Karpas-422 (cell line): ENCODE results near the gene FRY. TPM values are rescaled to one million over a fixed set of nuclear protein-coding genes. Genes with fewer than 3 reads are reported as not detected.

ENCODE experiments used
- DNase-seq: peaks from one replicate; pipeline ENCODE4 v3.0.0-alpha.2; 2015
- H2AFZ ChIP-seq: fragments of 200-600 bp; sonication (generic); 2 replicates; pipeline ENCODE4 v1.6.1; 2014; ENCODE audit warnings: antibody characterized with exemption, low read length, mixed read lengths
- H3K27ac ChIP-seq: fragments of 200-600 bp; sonication (generic); 2 replicates; pipeline ENCODE4 v1.5.1; 2014; ENCODE audit warnings: mild to moderate bottlenecking, low read length, moderate library complexity
- H3K27me3 ChIP-seq: fragments of 200-600 bp; sonication (generic); 2 replicates; pipeline ENCODE4 v1.6.1; 2014; ENCODE audit warnings: low read length, mixed read lengths
- H3K36me3 ChIP-seq: fragments of 200-600 bp; sonication (generic); 2 replicates; pipeline ENCODE4 v1.6.1; 2014; ENCODE audit warnings: low read length, mixed read lengths; ENCODE audit not compliant: insufficient read depth
- H3K4me1 ChIP-seq: fragments of 200-600 bp; sonication (generic); 2 replicates; pipeline ENCODE4 v1.6.1; 2014; ENCODE audit warnings: mild to moderate bottlenecking, low read length, mixed read lengths
- H3K4me2 ChIP-seq: fragments of 200-600 bp; sonication (generic); 2 replicates; pipeline ENCODE4 v1.6.1; 2014; ENCODE audit warnings: low read length, low read depth, mild to moderate bottlenecking; ENCODE audit not compliant: poor library complexity, severe bottlenecking
- H3K4me3 ChIP-seq: fragments of 200-600 bp; sonication (generic); 2 replicates; pipeline ENCODE4 v1.5.1; 2014; ENCODE audit warnings: mild to moderate bottlenecking, antibody characterized with exemption, low read length, mixed read lengths
- H3K79me2 ChIP-seq: fragments of 200-600 bp; sonication (generic); 2 replicates; pipeline ENCODE4 v1.6.1; 2014; ENCODE audit warnings: mild to moderate bottlenecking, low read length, mixed read lengths
- H3K9ac ChIP-seq: fragments of 200-600 bp; sonication (generic); 2 replicates; pipeline ENCODE4 v1.6.0; 2014; ENCODE audit warnings: low read length
- H3K9me2 ChIP-seq: fragments of 200-600 bp; sonication (generic), shearing (Covaris generic); replicated peaks from 2 replicates; pipeline ENCODE4 v1.6.0; 2014; ENCODE audit warnings: mild to moderate bottlenecking, low read length, moderate library complexity; ENCODE audit not compliant: insufficient read depth
- H3K9me3 ChIP-seq: fragments of 300-700, 200-600 bp; sonication (generic); 2 replicates; pipeline ENCODE4 v1.6.1; 2014; ENCODE audit warnings: low read length, mixed read lengths
- H4K20me1 ChIP-seq: fragments of 200-600 bp; sonication (generic); 2 replicates; pipeline ENCODE4 v1.6.1; 2014; ENCODE audit warnings: mild to moderate bottlenecking, antibody characterized with exemption, low read length, low read depth; ENCODE audit not compliant: insufficient read depth
- total RNA-seq: library from RNA; depleted of rRNA; stranded (reverse); fragments of >200 nt; shearing (Covaris generic); gene quantifications from 2 replicates; pipeline ENCODE4 v1.2.3, GENCODE V29; 2014; ENCODE audit warnings: low replicate concordance

The FRY gene
- total RNA-seq, 1 experiment from 2014 or later = 1.6 TPM

GRCh38 chr13:32347651-32348050 is 316.1 kb downstream of the FRY start:
- Histone ChIP-seq H4K20me1 (no peaks in the 10 kb centered on the region), H3K4me3 (no peak overlapping the region), H2AFZ (no peak overlapping the region), H3K4me1 (no peaks in the 10 kb centered on the region), H3K27me3 (no peaks in the 10 kb centered on the region), H3K9ac (no peak overlapping the region), H3K27ac (no peak overlapping the region), H3K36me3 (peaks cover 34% of the 10 kb centered on the region; the same call in 1 of the 2 replicates), H3K4me2 (no peak overlapping the region), H3K79me2 (peaks cover 22% of the 10 kb centered on the region), H3K9me2 (no peaks in the 10 kb centered on the region), H3K9me3 (no peaks in the 10 kb centered on the region)
- DNase-seq = no peak
